Naive thymus-derived CD8-positive, alpha-beta T cell (primary cell): Measurements from ENCODE around the gene CFAP97. TPM values are rescaled to one million over a fixed set of nuclear protein-coding genes. Genes with fewer than 3 reads are reported as not detected.

Experiments used
- ATAC-seq, 2 donors: fragments of 150-1000 bp; cut with Tn5 transposase in 1 of 2; sonication (Bioruptor Pico), chemical (Tn5 transposase) in 1 of 2; 1 replicate in 1 of 2; 2 replicates in 1 of 2; pipeline ENCODE4 v1.10.0; 2021; ENCODE audit warnings: mild to moderate bottlenecking in 2 of 2, moderate library complexity in 2 of 2
- POLR2A ChIA-PET: fragments of 350-600 bp; sonication (Branson Sonifier 250); formaldehyde crosslinking; loops from one replicate; lab custom pipeline; 2021; ENCODE audit warnings: antibody characterized with exemption; lab: Charles Lee
- DNase-seq, 10 donors: peaks; one replicate each; pipeline versions ENCODE4 v3.0.0 to v3.0.0-alpha.2; 2020 to 2022
- H3K27ac Mint-ChIP-seq, 10 donors: one replicate each; pipeline ENCODE4 v1.8.0; 2020 to 2022; ENCODE audit warnings: mild to moderate bottlenecking in 10 of 10, mixed read lengths in 10 of 10, moderate library complexity in 4 of 10, inconsistent platforms in 1 of 10
- H3K27me3 Mint-ChIP-seq, 5 donors: one replicate each; pipeline ENCODE4 v1.8.0; 2021 to 2022; ENCODE audit warnings: mixed read lengths in 5 of 5
- H3K36me3 Mint-ChIP-seq, 3 donors: one replicate each; pipeline ENCODE4 v1.8.0; 2020 to 2022; ENCODE audit warnings: mixed read lengths in 3 of 3, mild to moderate bottlenecking in 2 of 3, inconsistent platforms in 1 of 3
- H3K4me1 Mint-ChIP-seq, 4 donors: one replicate each; pipeline ENCODE4 v1.8.0; 2021 to 2022; ENCODE audit warnings: mixed read lengths in 4 of 4
- H3K4me3 Mint-ChIP-seq, 10 donors: one replicate each; pipeline ENCODE4 v1.8.0; 2020 to 2022; ENCODE audit warnings: mild to moderate bottlenecking in 10 of 10, mixed read lengths in 10 of 10, moderate library complexity in 6 of 10, inconsistent platforms in 1 of 10
- H3K9me3 Mint-ChIP-seq, 9 donors: one replicate each; pipeline ENCODE4 v1.8.0; 2020 to 2022; ENCODE audit warnings: mixed read lengths in 9 of 9, mild to moderate bottlenecking in 3 of 9, inconsistent platforms in 1 of 9, moderate library complexity in 1 of 9
- polyA plus RNA-seq, 3 donors: library from polyadenylated mRNA; unstranded; fragments of 300-500 nt; fragmentation: Illumina TruSeq; gene quantifications; one replicate each; pipeline ENCODE4 v1.2.3, GENCODE V29; 2021
- total RNA-seq, 8 experiments: library from RNA in 2 of 8; stranded (reverse) in 2 of 8; gene quantifications; one replicate each; pipeline ENCODE4 v1.2.3 and lab custom pipeline; 2021 to 2026

Gene CFAP97
- total and polyA plus RNA-seq, 5 experiments from 2014 or later, result 37.2 to 73.0 (median 65.1) TPM

DNA sequence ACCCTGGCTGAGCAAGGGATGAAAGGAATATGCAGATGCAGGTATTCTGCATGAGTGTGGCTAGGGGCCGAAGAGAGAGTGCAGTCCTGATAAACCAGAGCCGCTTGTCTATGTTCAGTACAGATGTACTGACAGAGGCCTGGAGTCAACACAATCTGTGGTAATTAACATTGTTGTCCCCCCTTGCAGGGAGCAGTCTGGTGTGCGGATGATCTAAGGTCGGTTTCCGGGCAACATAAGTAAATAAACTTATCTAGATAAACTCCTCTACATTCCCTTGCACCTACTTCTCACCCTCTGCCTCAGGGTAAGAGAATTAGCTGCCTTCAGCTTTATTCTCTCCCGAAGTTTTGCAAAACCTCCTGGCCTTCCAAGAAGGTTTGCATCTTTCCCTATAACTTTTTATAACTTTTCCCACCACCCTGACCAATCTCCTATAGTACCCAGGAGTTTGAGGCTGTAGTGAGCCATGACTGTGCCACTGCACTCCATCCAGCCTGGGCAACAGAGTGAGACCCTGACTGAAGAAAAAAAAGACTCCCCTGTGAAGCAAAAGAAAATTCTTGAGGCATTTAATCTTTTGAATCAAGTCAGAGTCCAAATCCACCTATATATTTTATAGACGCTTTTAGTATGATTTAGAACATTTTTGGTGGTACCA lies 32.2 kb upstream of the CFAP97 start:
- POLR2A ChIA-PET, result no interaction called here
- Mint-ChIP-seq H3K9me3 (peaks cover 0 to 8% (median 0%) of the 10 kb centered on the region in 9 donors), H3K27me3 (no peaks in the 10 kb centered on the region), H3K27ac (peak overlapping the region in 1 of 10 donors; percentile 27), H3K4me1 (peaks cover 0 to 11% (median 4%) of the 10 kb centered on the region in 4 donors), H3K36me3 (peaks cover 0 to 5% (median 2%) of the 10 kb centered on the region in 3 donors), H3K4me3 (no peak overlapping the region)
- no peak for DNase-seq
- no peak for ATAC-seq

DNA sequence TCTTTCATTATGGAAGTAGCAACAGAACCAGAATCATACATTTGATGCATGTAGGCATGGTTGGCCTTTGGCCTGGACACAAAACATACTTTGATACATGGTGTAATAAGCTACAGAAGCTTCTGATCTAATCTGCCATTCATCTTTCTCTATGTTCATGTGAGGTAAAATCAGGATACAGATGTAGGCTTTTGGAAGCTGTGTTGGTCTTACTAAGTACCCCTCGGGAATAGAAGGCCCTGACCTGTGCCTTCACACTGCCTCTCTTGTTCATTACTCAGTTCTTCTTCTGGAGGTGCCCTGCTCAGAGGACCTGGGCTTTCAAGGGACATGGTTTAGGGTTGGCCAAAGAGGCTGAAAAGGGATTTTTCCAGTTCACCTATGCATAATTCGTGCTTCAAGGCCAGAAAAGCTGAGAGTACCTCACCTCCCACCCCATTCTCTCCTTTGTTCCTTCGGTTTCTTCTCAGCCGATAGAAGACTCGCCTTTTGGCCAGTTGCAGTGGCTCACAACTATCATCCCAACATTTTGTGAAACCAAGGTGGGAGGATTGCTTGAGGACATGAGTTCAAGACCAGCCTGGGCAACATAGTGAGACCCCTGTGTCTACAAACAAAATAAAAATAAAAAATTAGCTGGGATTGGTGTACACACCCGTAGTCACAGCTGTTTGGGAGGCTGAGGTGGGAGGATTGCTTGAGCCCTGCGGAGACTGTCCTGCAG lies 31.5 kb upstream of the CFAP97 start:
- POLR2A ChIA-PET, result no interaction called here
- peaks cover 0 to 5% (median 2%) of the 10 kb centered on the region in 3 donors for H3K36me3 Mint-ChIP-seq
- H3K9me3 Mint-ChIP-seq, result peaks cover 0 to 8% (median 0%) of the 10 kb centered on the region in 9 donors
- no peak overlapping the region for H3K4me3 Mint-ChIP-seq
- no peaks in the 10 kb centered on the region for H3K27me3 Mint-ChIP-seq
- DNase-seq (no peak), ATAC-seq (no peak)
- no peak overlapping the region for H3K27ac Mint-ChIP-seq
- H3K4me1 Mint-ChIP-seq, result peaks cover 0 to 11% (median 4%) of the 10 kb centered on the region in 4 donors

DNA sequence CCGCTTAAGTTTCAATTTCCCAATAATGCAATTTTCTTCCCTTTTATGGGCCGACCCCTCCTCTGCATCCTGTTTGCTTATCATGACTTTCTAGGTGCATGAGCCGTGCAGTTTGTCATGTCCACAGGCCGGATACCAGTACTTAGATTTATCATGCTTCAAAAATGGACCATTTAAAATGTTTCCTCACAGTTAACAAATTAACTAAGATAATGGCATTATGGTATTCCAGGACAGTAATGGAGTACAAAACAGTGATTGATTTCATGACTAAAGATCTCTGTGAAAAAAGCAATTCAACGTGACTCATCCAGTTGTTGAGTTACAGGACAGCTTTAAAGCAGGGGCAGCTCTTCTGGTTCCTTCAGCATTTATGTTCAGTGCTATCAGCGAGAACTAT lies 28.6 kb upstream of the CFAP97 start:
- Mint-ChIP-seq H3K4me1 (peaks cover 0 to 11% (median 4%) of the 10 kb centered on the region in 4 donors), H3K36me3 (peaks cover 0 to 1% (median 0%) of the 10 kb centered on the region in 3 donors), H3K9me3 (no peaks in the 10 kb centered on the region), H3K27ac (no peak overlapping the region), H3K4me3 (no peak overlapping the region), H3K27me3 (no peaks in the 10 kb centered on the region)
- ATAC-seq, result no peak
- POLR2A ChIA-PET, result no interaction called here
- no peak for DNase-seq

DNA sequence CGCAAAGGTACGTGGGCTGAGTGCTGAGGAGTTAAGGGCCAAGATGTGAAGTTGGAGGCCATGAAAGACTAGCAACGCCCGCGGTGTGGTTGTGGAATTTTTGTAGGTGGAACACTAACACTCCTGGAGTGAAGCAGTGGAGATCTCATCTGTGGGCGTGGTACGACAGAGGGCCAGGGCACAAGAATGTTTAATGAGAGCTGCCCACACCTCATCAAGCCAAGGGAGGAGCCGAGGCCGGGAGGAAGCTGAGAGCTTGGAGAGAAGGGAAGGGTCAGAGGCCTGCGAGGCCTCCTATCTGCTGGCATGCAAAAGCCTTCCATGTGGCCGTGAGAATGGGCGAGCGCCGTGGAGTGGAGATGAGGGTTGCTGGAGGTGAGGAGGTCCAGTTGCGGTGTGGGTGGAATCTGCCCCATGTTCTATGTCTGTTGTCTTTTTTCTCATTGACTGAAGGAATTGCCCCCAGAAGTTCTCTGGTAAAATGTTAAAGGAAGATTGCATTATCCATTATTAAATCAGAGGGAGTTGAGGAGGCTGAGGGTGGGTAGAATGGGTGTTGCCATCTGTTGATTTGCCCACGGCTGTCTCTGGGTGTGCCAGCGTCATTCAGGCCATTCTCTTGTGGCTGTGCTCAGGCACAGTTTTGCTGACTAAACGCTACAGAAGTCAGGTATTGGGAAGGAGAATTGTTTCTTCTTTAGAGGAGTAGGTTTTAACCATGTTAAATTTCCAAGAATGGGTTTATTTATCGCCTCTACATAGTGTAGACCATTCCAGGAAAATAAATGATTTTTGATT lies 25.4 kb upstream of the CFAP97 start:
- H3K4me1 Mint-ChIP-seq, result peaks cover 0 to 16% (median 8%) of the 10 kb centered on the region in 4 donors
- H3K27me3 Mint-ChIP-seq, result no peaks in the 10 kb centered on the region
- no peaks in the 10 kb centered on the region for H3K36me3 Mint-ChIP-seq
- no peak overlapping the region for H3K4me3 Mint-ChIP-seq
- POLR2A ChIA-PET, result no interaction called here
- no peaks in the 10 kb centered on the region for H3K9me3 Mint-ChIP-seq
- DNase-seq (no peak), ATAC-seq (no peak)
- no peak overlapping the region for H3K27ac Mint-ChIP-seq

DNA sequence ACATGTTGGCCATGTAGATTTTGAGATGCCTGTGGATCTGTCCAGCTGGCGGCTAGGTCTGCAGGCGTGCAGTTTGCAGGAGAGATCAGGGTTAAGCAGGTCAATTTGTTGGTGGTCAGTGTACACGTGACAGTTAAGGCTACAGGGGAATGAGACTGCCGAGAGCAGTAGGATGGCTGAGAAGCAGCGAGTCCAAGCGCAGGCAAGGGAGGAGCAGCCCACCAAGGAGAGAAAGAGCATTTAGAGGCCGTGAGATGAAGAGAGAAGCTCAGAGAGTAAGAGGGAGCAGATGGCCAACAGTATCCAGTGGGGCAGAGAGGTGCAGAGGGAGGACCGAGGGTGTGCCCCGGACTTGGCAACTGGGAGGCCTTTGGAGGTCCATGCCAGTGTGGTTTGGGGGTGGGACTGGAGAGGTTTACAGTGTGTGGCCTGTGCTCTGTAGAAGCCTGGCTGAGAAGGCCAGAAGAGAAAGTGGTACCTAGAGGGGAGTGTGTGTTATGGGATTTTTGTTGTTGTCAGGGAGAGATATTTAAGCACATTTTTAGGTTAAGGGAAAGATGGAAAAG lies 24.0 kb upstream of the CFAP97 start:
- POLR2A ChIA-PET, result no interaction called here
- H3K27me3 Mint-ChIP-seq, result no peaks in the 10 kb centered on the region
- no peak overlapping the region for H3K27ac Mint-ChIP-seq
- DNase-seq, result no peak
- no peak for ATAC-seq
- H3K4me3 Mint-ChIP-seq, result no peak overlapping the region
- no peaks in the 10 kb centered on the region for H3K9me3 Mint-ChIP-seq
- peaks cover 0 to 16% (median 9%) of the 10 kb centered on the region in 4 donors for H3K4me1 Mint-ChIP-seq
- no peaks in the 10 kb centered on the region for H3K36me3 Mint-ChIP-seq

DNA sequence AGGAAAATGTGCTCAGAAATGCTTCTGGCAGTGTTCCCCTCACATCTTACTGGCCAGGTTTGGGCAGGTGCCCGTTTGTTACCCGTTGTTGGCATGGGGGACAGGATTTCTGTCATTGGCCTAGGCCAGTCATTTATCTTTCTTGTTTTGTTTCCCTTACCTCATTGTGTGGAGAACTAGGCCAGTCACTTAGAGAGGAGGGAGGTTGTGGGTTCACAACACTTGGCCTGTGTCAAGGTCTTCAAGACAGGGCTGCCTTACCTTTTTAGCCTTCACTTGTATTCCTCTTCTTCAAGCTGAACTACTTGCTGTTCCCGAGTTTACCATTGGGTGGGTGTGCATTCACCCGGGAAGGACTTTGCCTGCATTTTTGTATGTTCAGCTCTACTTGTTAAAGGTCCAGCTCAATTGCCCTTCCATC lies 23.3 kb upstream of the CFAP97 start:
- H3K27me3 Mint-ChIP-seq, result no peaks in the 10 kb centered on the region
- H3K4me1 Mint-ChIP-seq, result peaks cover 6 to 11% (median 8%) of the 10 kb centered on the region in 4 donors
- no peak overlapping the region for H3K27ac Mint-ChIP-seq
- DNase-seq (no peak), ATAC-seq (no peak)
- H3K9me3 Mint-ChIP-seq, result no peaks in the 10 kb centered on the region
- no peak overlapping the region for H3K4me3 Mint-ChIP-seq
- POLR2A ChIA-PET, result no interaction called here
- H3K36me3 Mint-ChIP-seq, result peaks cover 0 to 3% (median 0%) of the 10 kb centered on the region in 3 donors

DNA sequence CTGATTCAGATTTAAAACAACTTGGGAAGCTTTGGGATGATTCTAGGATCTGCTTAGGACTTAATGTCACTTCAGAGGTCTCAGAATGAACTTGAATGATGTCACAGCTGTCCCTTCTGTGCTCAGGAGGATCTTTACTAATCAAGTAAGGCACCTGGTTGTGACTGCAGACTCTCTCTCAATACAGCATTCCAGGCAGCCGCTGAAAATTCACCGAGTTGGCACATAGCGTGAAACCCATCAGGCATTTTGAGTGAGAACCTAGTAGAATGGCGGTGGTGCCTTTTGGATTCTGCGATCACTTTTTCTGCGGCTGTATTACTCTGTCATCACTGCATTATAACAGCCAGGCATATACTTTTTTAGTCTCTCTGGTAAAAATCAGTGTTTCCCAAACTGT lies 22.1 kb upstream of the CFAP97 start:
- H3K4me3 Mint-ChIP-seq, result no peak overlapping the region
- H3K36me3 Mint-ChIP-seq, result peaks cover 3 to 6% (median 5%) of the 10 kb centered on the region in 3 donors
- POLR2A ChIA-PET, result no interaction called here
- ATAC-seq (no peak), DNase-seq (no peak)
- H3K27ac Mint-ChIP-seq, result no peak overlapping the region
- peaks cover 0 to 3% (median 0%) of the 10 kb centered on the region in 9 donors for H3K9me3 Mint-ChIP-seq
- no peaks in the 10 kb centered on the region for H3K27me3 Mint-ChIP-seq
- peaks cover 11 to 14% (median 11%) of the 10 kb centered on the region in 4 donors for H3K4me1 Mint-ChIP-seq

DNA sequence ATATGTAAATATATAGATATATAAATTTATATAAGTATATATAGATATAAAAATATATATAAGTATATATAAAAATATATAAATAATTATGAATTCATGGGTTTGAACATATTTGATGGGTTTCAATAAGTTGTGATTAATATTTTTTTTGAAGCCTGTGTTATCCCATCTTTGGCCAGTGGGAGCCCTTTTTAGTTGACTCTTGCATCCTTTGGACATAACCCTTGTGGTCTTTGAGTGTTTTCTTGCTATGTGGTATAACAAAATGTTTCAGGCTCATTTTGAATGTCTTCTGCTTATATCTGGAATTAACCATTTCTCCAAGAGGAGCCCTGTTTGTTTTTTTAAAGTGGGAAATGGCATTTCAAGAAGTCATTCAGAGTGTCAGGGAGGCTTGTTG lies 20.8 kb upstream of the CFAP97 start:
- DNase-seq, result no peak
- H3K36me3 Mint-ChIP-seq, result peaks cover 3 to 6% (median 5%) of the 10 kb centered on the region in 3 donors
- no peak overlapping the region for H3K27ac Mint-ChIP-seq
- POLR2A ChIA-PET, result no interaction called here
- H3K9me3 Mint-ChIP-seq, result peaks cover 0 to 3% (median 0%) of the 10 kb centered on the region in 9 donors
- ATAC-seq, result no peak
- H3K27me3 Mint-ChIP-seq, result no peaks in the 10 kb centered on the region
- no peak overlapping the region for H3K4me3 Mint-ChIP-seq
- H3K4me1 Mint-ChIP-seq, result peaks cover 13 to 18% (median 15%) of the 10 kb centered on the region in 4 donors

DNA sequence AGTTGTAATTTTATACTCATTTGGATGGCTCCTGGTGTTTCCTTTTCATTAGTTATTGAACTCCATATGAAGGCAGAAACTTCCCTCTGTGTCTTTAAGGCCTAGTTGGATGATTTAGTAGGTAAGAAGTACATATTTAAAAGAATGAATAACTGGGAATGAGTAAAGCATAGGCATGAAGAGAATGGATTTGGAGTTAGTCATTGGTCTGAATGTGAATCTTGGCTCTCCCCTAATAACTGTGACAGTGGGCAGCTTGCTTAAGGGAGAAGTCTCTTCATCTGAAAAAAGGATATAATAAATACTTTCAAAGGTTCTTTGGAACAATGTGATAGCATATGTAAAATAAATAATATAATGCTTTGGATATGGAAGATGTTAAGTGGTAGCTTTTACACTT lies 18.8 kb upstream of the CFAP97 start:
- H3K27ac Mint-ChIP-seq, result no peak overlapping the region
- DNase-seq (no peak), ATAC-seq (no peak)
- POLR2A ChIA-PET, result no interaction called here
- H3K36me3 Mint-ChIP-seq, result peaks cover 3 to 6% (median 5%) of the 10 kb centered on the region in 3 donors
- peaks cover 17 to 26% (median 22%) of the 10 kb centered on the region in 4 donors for H3K4me1 Mint-ChIP-seq
- peaks cover 0 to 3% (median 0%) of the 10 kb centered on the region in 9 donors for H3K9me3 Mint-ChIP-seq
- H3K27me3 Mint-ChIP-seq, result no peaks in the 10 kb centered on the region
- H3K4me3 Mint-ChIP-seq, result no peak overlapping the region

DNA sequence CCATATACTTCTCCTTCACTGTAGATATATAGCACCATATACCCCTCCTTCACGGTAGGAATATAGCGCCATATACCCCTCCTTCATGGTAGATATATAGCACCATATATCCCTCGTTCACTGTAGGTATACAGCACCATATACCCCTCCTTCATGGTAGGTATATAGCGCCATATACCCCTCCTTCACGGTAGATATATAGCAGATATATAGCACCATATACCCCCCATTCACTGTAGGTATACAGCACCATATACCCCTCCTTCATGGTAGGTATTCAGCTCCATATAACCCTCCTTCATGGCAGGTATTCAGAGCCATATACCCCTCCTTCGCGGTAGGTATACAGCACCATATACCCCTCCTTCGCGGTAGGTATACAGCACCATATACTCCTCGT lies 18.1 kb upstream of the CFAP97 start:
- no peak overlapping the region for H3K4me3 Mint-ChIP-seq
- peaks cover 18 to 33% (median 25%) of the 10 kb centered on the region in 4 donors for H3K4me1 Mint-ChIP-seq
- peaks cover 3 to 6% (median 5%) of the 10 kb centered on the region in 3 donors for H3K36me3 Mint-ChIP-seq
- H3K27ac Mint-ChIP-seq, result peak overlapping the region in 3 of 10 donors; percentile 5 to 60 (median 33)
- no peak for DNase-seq
- H3K9me3 Mint-ChIP-seq, result peaks cover 0 to 3% (median 0%) of the 10 kb centered on the region in 9 donors
- POLR2A ChIA-PET, result no interaction called here
- ATAC-seq, result no peak
- H3K27me3 Mint-ChIP-seq, result no peaks in the 10 kb centered on the region

DNA sequence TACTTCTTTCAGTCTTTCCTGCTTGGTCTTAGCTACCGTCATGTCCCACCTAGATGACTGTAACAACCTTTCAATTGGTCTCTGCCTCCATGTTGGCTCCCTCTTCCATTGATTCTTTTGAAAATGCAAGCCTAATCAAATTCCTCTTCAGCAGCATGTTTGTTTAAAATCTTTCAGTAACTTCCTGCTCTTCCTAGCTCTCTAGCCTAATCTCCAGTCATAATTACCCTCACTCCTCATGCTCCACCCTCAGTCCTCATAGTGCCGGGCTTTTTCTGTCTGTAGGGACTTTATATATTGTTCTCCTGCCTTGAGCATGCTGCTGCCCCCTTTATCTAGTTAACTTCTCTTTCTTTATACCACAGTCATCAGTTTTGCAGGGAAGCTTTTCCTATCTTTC lies 17.7 kb upstream of the CFAP97 start:
- peaks cover 0 to 3% (median 0%) of the 10 kb centered on the region in 9 donors for H3K9me3 Mint-ChIP-seq
- POLR2A ChIA-PET, result no interaction called here
- DNase-seq (no peak), ATAC-seq (no peak)
- H3K4me1 Mint-ChIP-seq, result peaks cover 20 to 37% (median 28%) of the 10 kb centered on the region in 4 donors
- peaks cover 3 to 6% (median 5%) of the 10 kb centered on the region in 3 donors for H3K36me3 Mint-ChIP-seq
- no peak overlapping the region for H3K4me3 Mint-ChIP-seq
- no peaks in the 10 kb centered on the region for H3K27me3 Mint-ChIP-seq
- H3K27ac Mint-ChIP-seq, result peak overlapping the region in 4 of 10 donors; percentile 5 to 60 (median 26)
